Hematopoietic multipotent progenitor cell (in vitro differentiated cells): ENCODE data around the gene TNNT1. TPM values are rescaled to one million over a fixed set of nuclear protein-coding genes. Genes with fewer than 3 reads are reported as not detected.
A peak's percentile ranks its signal among the peaks of the same experiment; 100 is the strongest.
"Not testable (repeated sequence)": the region's sequence is repeated elsewhere in the genome, so short reads cannot be mapped to it uniquely, and the experiment has no call there.

Experiments
- DNase-seq, 3 donors: peaks; one replicate each; pipeline ENCODE4 v3.0.0-alpha.2; 2011 to 2015; ENCODE audit warnings: low read depth in 2 of 3, low spot score in 2 of 3
- total RNA-seq: library from RNA; depleted of rRNA; stranded (reverse); fragments of >200 nt; gene quantifications from one replicate; pipeline ENCODE4 v1.2.3, GENCODE V29; 2012

TNNT1 gene
- total RNA-seq, 1 donor: not detected

GRCh38 chr19:55171440-55171839 is 22.4 kb upstream of the TNNT1 start:
- DNase-seq: no peak

GRCh38 chr19:55169136-55169535 is 20.1 kb upstream of the TNNT1 start:
- no peak for DNase-seq

GRCh38 chr19:55166530-55167268 is 17.7 kb upstream of the TNNT1 start, which contains the start of gene DNAAF3:
DNAAF3 (minus strand) TSS chr19:55166613; CDS start chr19:55166413, 200 bp downstream.
- peak in 2 of 3 donors; percentile 97 to 98 for DNase-seq

GRCh38 chr19:55165952-55166529 is 17.0 kb upstream of the TNNT1 start:
- peak in 2 of 3 donors; percentile 95 for DNase-seq

GRCh38 chr19:55161571-55162322 is 12.7 kb upstream of the TNNT1 start:
- DNase-seq: no peak

GRCh38 chr19:55160986-55161365 is 12.0 kb upstream of the TNNT1 start:
- DNase-seq: no peak

GRCh38 chr19:55160128-55160985 is 11.4 kb upstream of the TNNT1 start:
- DNase-seq: peak; percentile 68 to 92 (median 89)

- DNase-seq: no peak
These were observed 10.1 kb upstream of the TNNT1 start for GRCh38 chr19:55158848-55159749.

- no peak for DNase-seq
These were observed 9.4 kb upstream of the TNNT1 start for GRCh38 chr19:55158423-55158822.

- DNase-seq: no peak
These were observed 8.3 kb upstream of the TNNT1 start, which contains the start of gene TNNI3 for GRCh38 chr19:55157064-55157908. TNNI3 (minus strand) TSS chr19:55157732; CDS start chr19:55157589, 143 bp downstream.

GRCh38 chr19:55156202-55157063 is 7.4 kb upstream of the TNNT1 start:
- DNase-seq: no peak

GRCh38 chr19:55155784-55156183 is 6.8 kb upstream of the TNNT1 start:
- not testable (repeated sequence) for DNase-seq

GRCh38 chr19:55153652-55154264 is 4.8 kb upstream of the TNNT1 start:
- DNase-seq: no peak

GRCh38 chr19:55152017-55152416 is 3.0 kb upstream of the TNNT1 start:
- no peak for DNase-seq

GRCh38 chr19:55147545-55148251 is 1.3 kb downstream of the TNNT1 start:
- no peak for DNase-seq

GRCh38 chr19:55146705-55147273 is 2.2 kb downstream of the TNNT1 start:
- DNase-seq: no peak
